Measurements from ENCODE around the gene GNA15.
A peak's percentile ranks its signal among the peaks of the same experiment; 100 is the strongest.

The GNA15 gene

GRCh38 chr19:3157096-3157845 lies 21.4 kb downstream of the GNA15 start:
- H3K4me3 ChIP-seq (ENCODE audit: low read length): no peak overlapping the region
- DNase-seq (ENCODE audit: low read depth): no peak
- no peak for TF ChIP-seq CTCF (IDR thresholded peaks at IDR 0.05; ENCODE audit: insufficient read depth, low read depth, low read length, missing control alignments)

- DNase-seq (ENCODE audit: low read depth): no peak
- TF ChIP-seq CTCF (IDR thresholded peaks at IDR 0.05; ENCODE audit: insufficient read depth, low read depth, low read length, missing control alignments): no peak
- H3K4me3 ChIP-seq (ENCODE audit: low read length): no peak overlapping the region
Observed at GRCh38 chr19:3159565-3159964, 23.7 kb downstream of the GNA15 start.

- H3K4me3 ChIP-seq (ENCODE audit: low read length): no peak overlapping the region
- no peak for TF ChIP-seq CTCF (IDR thresholded peaks at IDR 0.05; ENCODE audit: insufficient read depth, low read depth, low read length, missing control alignments)
- DNase-seq (ENCODE audit: low read depth): no peak
Observed at GRCh38 chr19:3160219-3160618, 24.4 kb downstream of the GNA15 start.

GRCh38 chr19:3161453-3161852 lies 25.6 kb downstream of the GNA15 start:
- peak; percentile 67 for DNase-seq (ENCODE audit: low read depth)
- H3K4me3 ChIP-seq (ENCODE audit: low read length): no peak overlapping the region
- TF ChIP-seq CTCF (IDR thresholded peaks at IDR 0.05; ENCODE audit: insufficient read depth, low read depth, low read length, missing control alignments): no peak

- H3K4me3 ChIP-seq (ENCODE audit: low read length): no peak overlapping the region
- peak; percentile 45 for DNase-seq (ENCODE audit: low read depth)
- no peak for TF ChIP-seq CTCF (IDR thresholded peaks at IDR 0.05; ENCODE audit: insufficient read depth, low read depth, low read length, missing control alignments)
Observed at GRCh38 chr19:3162418-3163229, 26.8 kb downstream of the GNA15 start.

GRCh38 chr19:3163230-3163886 lies 27.5 kb downstream of the GNA15 start:
- peak; percentile 97 for TF ChIP-seq CTCF (IDR thresholded peaks at IDR 0.05; ENCODE audit: insufficient read depth, low read depth, low read length, missing control alignments)
- H3K4me3 ChIP-seq (ENCODE audit: low read length): no peak overlapping the region
- DNase-seq (ENCODE audit: low read depth): peak; percentile 60

Measured in epithelial cell of esophagus (primary cell).